Measurements from ENCODE around the gene TMEM35A. TPM values are rescaled to one million over a fixed set of nuclear protein-coding genes. Genes with fewer than 3 reads are reported as not detected.
"Not testable (repeated sequence)": the region's sequence is repeated elsewhere in the genome, so short reads cannot be mapped to it uniquely, and the experiment has no call there.

The TMEM35A gene
- total RNA-seq = not detected in 2 replicates

GRCh38 chrX:101078716-101079598 lies at the start of gene TMEM35A:
Gene TMEM35A, plus strand, starts transcription at chrX:101078879. Its CDS starts 124 bp downstream, at chrX:101079003.
- Mint-ChIP-seq H3K36me3 (ENCODE audit: low read depth) (no peaks in the 10 kb centered on the region), H3K27me3 (ENCODE audit: low read depth) (peaks cover 18% of the 10 kb centered on the region), H3K4me3 (ENCODE audit: low read depth) (no peak within 1 kb of the TSS), H3K9me3 (no peaks in the 10 kb centered on the region), H3K4me1 (ENCODE audit: low read depth) (no peaks in the 10 kb centered on the region), H3K27ac (no peak within 1 kb of the TSS)
- DNase-seq (ENCODE audit: low spot score) = no peak
- intact Hi-C loops (cut with micrococcal nuclease) = no loop called here

GRCh38 chrX:101029665-101030064 lies 49.0 kb upstream of the TMEM35A start:
- DNase-seq (ENCODE audit: low spot score) = no peak
- H3K9me3 Mint-ChIP-seq = no peaks in the 10 kb centered on the region
- H3K36me3 Mint-ChIP-seq (ENCODE audit: low read depth) = peaks cover 38% of the 10 kb centered on the region
- intact Hi-C loops (cut with micrococcal nuclease) = no loop called here
- H3K4me3 Mint-ChIP-seq (ENCODE audit: low read depth) = no peak overlapping the region
- H3K4me1 Mint-ChIP-seq (ENCODE audit: low read depth) = peaks cover 10% of the 10 kb centered on the region
- no peaks in the 10 kb centered on the region for H3K27me3 Mint-ChIP-seq (ENCODE audit: low read depth)
- no peak overlapping the region for H3K27ac Mint-ChIP-seq

GRCh38 chrX:101037231-101037630 lies 41.4 kb upstream of the TMEM35A start:
- Mint-ChIP-seq H3K27ac (no peak overlapping the region), H3K36me3 (ENCODE audit: low read depth) (peaks cover 24% of the 10 kb centered on the region), H3K4me3 (ENCODE audit: low read depth) (no peak overlapping the region), H3K9me3 (no peaks in the 10 kb centered on the region), H3K4me1 (ENCODE audit: low read depth) (no peaks in the 10 kb centered on the region), H3K27me3 (ENCODE audit: low read depth) (no peaks in the 10 kb centered on the region)
- no peak for DNase-seq (ENCODE audit: low spot score)
- intact Hi-C loops (cut with micrococcal nuclease) = no loop called here

- DNase-seq (ENCODE audit: low spot score) = no peak
- no peaks in the 10 kb centered on the region for H3K9me3 Mint-ChIP-seq
- H3K4me1 Mint-ChIP-seq (ENCODE audit: low read depth) = peaks cover 2% of the 10 kb centered on the region
- H3K4me3 Mint-ChIP-seq (ENCODE audit: low read depth) = no peak overlapping the region
- H3K27ac Mint-ChIP-seq = no peak overlapping the region
- no peaks in the 10 kb centered on the region for H3K27me3 Mint-ChIP-seq (ENCODE audit: low read depth)
- H3K36me3 Mint-ChIP-seq (ENCODE audit: low read depth) = peaks cover 27% of the 10 kb centered on the region
- intact Hi-C loops (cut with micrococcal nuclease) = no loop called here
These were observed 38.5 kb upstream of the TMEM35A start for GRCh38 chrX:101040197-101040596.

- Mint-ChIP-seq H3K36me3 (ENCODE audit: low read depth) (peaks cover 16% of the 10 kb centered on the region), H3K27me3 (ENCODE audit: low read depth) (no peaks in the 10 kb centered on the region), H3K4me3 (ENCODE audit: low read depth) (peak overlapping the region; percentile 86), H3K9me3 (no peaks in the 10 kb centered on the region), H3K27ac (peak overlapping the region; percentile 96), H3K4me1 (ENCODE audit: low read depth) (peaks cover 14% of the 10 kb centered on the region)
- intact Hi-C loops (cut with micrococcal nuclease) = loop anchor here (5.0 to 10.0 kb wide), 3 partner anchors 126 to 229 kb away; partner anchors contain the start of genes CSTF2 and XKRX
- DNase-seq (ENCODE audit: low spot score) = no peak
These were observed 27.5 kb upstream of the TMEM35A start for GRCh38 chrX:101051153-101051548.

- H3K36me3 Mint-ChIP-seq (ENCODE audit: low read depth) = peaks cover 18% of the 10 kb centered on the region
- peak; percentile 78 for DNase-seq (ENCODE audit: low spot score)
- intact Hi-C loops (cut with micrococcal nuclease) = loop anchor here (2.0 to 10.0 kb wide), 4 partner anchors 47 to 229 kb away; partner anchors contain the start of genes CENPI, CSTF2 and XKRX
- peaks cover 18% of the 10 kb centered on the region for H3K4me1 Mint-ChIP-seq (ENCODE audit: low read depth)
- no peaks in the 10 kb centered on the region for H3K27me3 Mint-ChIP-seq (ENCODE audit: low read depth)
- H3K27ac Mint-ChIP-seq = peak within 1 kb of the TSS; percentile 96
- H3K9me3 Mint-ChIP-seq = peaks cover 2% of the 10 kb centered on the region
- peak within 1 kb of the TSS; percentile 86 for H3K4me3 Mint-ChIP-seq (ENCODE audit: low read depth)
These were observed 27.0 kb upstream of the TMEM35A start, which contains the start of gene TRMT2B for GRCh38 chrX:101051549-101052302. Gene TRMT2B, minus strand, starts transcription at chrX:101052111. Its CDS starts 9,822 bp downstream, at chrX:101042289.

- DNase-seq (ENCODE audit: low spot score); H3K36me3 Mint-ChIP-seq (ENCODE audit: low read depth); H3K9me3 Mint-ChIP-seq; H3K4me3 Mint-ChIP-seq (ENCODE audit: low read depth); H3K27ac Mint-ChIP-seq; H3K27me3 Mint-ChIP-seq (ENCODE audit: low read depth): not testable (repeated sequence)
- peaks cover 13% of the 10 kb centered on the region for H3K4me1 Mint-ChIP-seq (ENCODE audit: low read depth)
- intact Hi-C loops (cut with micrococcal nuclease) = loop anchor here (10.0 kb wide), 1 partner anchor 132 kb away; the partner anchor contains the start of gene XKRX
These were observed 22.1 kb upstream of the TMEM35A start for GRCh38 chrX:101056551-101056950.

GRCh38 chrX:101057093-101057714 lies 21.5 kb upstream of the TMEM35A start:
- intact Hi-C loops (cut with micrococcal nuclease) = loop anchor here (10.0 kb wide), 1 partner anchor 132 kb away; the partner anchor contains the start of gene XKRX
- Mint-ChIP-seq H3K27ac (no peak overlapping the region), H3K4me3 (ENCODE audit: low read depth) (no peak overlapping the region), H3K36me3 (ENCODE audit: low read depth) (peaks cover 8% of the 10 kb centered on the region), H3K27me3 (ENCODE audit: low read depth) (no peaks in the 10 kb centered on the region), H3K4me1 (ENCODE audit: low read depth) (peaks cover 11% of the 10 kb centered on the region), H3K9me3 (peaks cover 8% of the 10 kb centered on the region)
- no peak for DNase-seq (ENCODE audit: low spot score)

GRCh38 chrX:101062176-101062575 lies 16.5 kb upstream of the TMEM35A start:
- no peak overlapping the region for H3K4me3 Mint-ChIP-seq (ENCODE audit: low read depth)
- intact Hi-C loops (cut with micrococcal nuclease) = no loop called here
- peaks cover 1% of the 10 kb centered on the region for H3K4me1 Mint-ChIP-seq (ENCODE audit: low read depth)
- no peak overlapping the region for H3K27ac Mint-ChIP-seq
- DNase-seq (ENCODE audit: low spot score) = no peak
- no peaks in the 10 kb centered on the region for H3K27me3 Mint-ChIP-seq (ENCODE audit: low read depth)
- peaks cover under 1% of the 10 kb centered on the region for H3K36me3 Mint-ChIP-seq (ENCODE audit: low read depth)
- H3K9me3 Mint-ChIP-seq = peaks cover under 1% of the 10 kb centered on the region

GRCh38 chrX:101071582-101071981 lies 7.1 kb upstream of the TMEM35A start:
- Mint-ChIP-seq H3K4me3 (ENCODE audit: low read depth) (no peak overlapping the region), H3K27ac (no peak overlapping the region), H3K27me3 (ENCODE audit: low read depth) (no peaks in the 10 kb centered on the region), H3K4me1 (ENCODE audit: low read depth) (no peaks in the 10 kb centered on the region), H3K36me3 (ENCODE audit: low read depth) (no peaks in the 10 kb centered on the region), H3K9me3 (no peaks in the 10 kb centered on the region)
- intact Hi-C loops (cut with micrococcal nuclease) = no loop called here
- no peak for DNase-seq (ENCODE audit: low spot score)

- H3K27ac Mint-ChIP-seq = no peak overlapping the region
- no peak for DNase-seq (ENCODE audit: low spot score)
- no peaks in the 10 kb centered on the region for H3K36me3 Mint-ChIP-seq (ENCODE audit: low read depth)
- H3K4me3 Mint-ChIP-seq (ENCODE audit: low read depth) = no peak overlapping the region
- no peaks in the 10 kb centered on the region for H3K4me1 Mint-ChIP-seq (ENCODE audit: low read depth)
- intact Hi-C loops (cut with micrococcal nuclease) = no loop called here
- no peaks in the 10 kb centered on the region for H3K9me3 Mint-ChIP-seq
- H3K27me3 Mint-ChIP-seq (ENCODE audit: low read depth) = peaks cover 18% of the 10 kb centered on the region
These were observed 1.1 kb downstream of the TMEM35A start for GRCh38 chrX:101079736-101080270.

Measured in activated T-helper 2 cell treated with anti-CD3 and anti-CD28 coated beads, Interferon-gamma antibody, Interleukin-2, Interleukin-4, amounts not matched to agents 10 μg/mL and 5 μg/mL and 100 μg/mL, durations not matched to agents 14 hours and 24 hours and 36 hours (primary cell).